GM23338 (cell line): ENCODE measurements around the gene GGCT. TPM values are rescaled to one million over a fixed set of nuclear protein-coding genes. Genes with fewer than 3 reads are reported as not detected.

Experiments used
- ATAC-seq: fragments of 200-7000 bp; cut with Tn5 transposase; 3 replicates; pipeline ENCODE4 v1.9.1; 2020
- DNase-seq: peaks from one replicate; pipeline ENCODE4 v3.0.0-alpha.2; 2015; ENCODE audit warnings: low spot score
- H2AFZ ChIP-seq: fragments of 200-600 bp; sonication (generic); 2 replicates; pipeline ENCODE4 v1.8.0; 2016; ENCODE audit warnings: antibody characterized with exemption, mild to moderate bottlenecking, moderate library complexity
- H3F3A ChIP-seq: fragments of 200-600 bp; sonication (generic); replicated peaks from 2 replicates; pipeline ENCODE4 v1.8.0; 2017; ENCODE audit warnings: antibody characterized with exemption, mixed run types, low read depth
- H3K27ac ChIP-seq: fragments of 200-600 bp; sonication (generic); 2 replicates; pipeline ENCODE4 v1.6.1; 2016; ENCODE audit warnings: low read depth
- H3K27me3 ChIP-seq: fragments of 200-600 bp; sonication (generic); 2 replicates; pipeline ENCODE4 v1.8.0; 2016; ENCODE audit warnings: mild to moderate bottlenecking, mixed run types, moderate library complexity; ENCODE audit not compliant: insufficient read depth
- H3K36me3 ChIP-seq: fragments of 200-600 bp; sonication (generic); 2 replicates; pipeline ENCODE4 v1.8.0; 2016; ENCODE audit warnings: mild to moderate bottlenecking; ENCODE audit not compliant: insufficient read depth
- H3K4me1 ChIP-seq: fragments of 200-600 bp; sonication (generic); 2 replicates; pipeline ENCODE4 v1.8.0; 2016; ENCODE audit warnings: mild to moderate bottlenecking, moderate library complexity; ENCODE audit not compliant: insufficient read depth
- H3K4me2 ChIP-seq: fragments of 200-600 bp; sonication (generic); 2 replicates; pipeline ENCODE4 v1.7.1; 2017; ENCODE audit warnings: mixed run types
- H3K4me3 ChIP-seq: fragments of 200-600 bp; sonication (generic); 2 replicates; pipeline ENCODE4 v1.6.1; 2016; ENCODE audit warnings: mixed run types
- H3K79me2 ChIP-seq: fragments of 200-600 bp; sonication (generic); replicated peaks from 2 replicates; pipeline ENCODE4 v1.8.0; 2017; ENCODE audit warnings: mild to moderate bottlenecking; ENCODE audit not compliant: insufficient read depth
- H3K9me2 ChIP-seq: fragments of 200-600 bp; sonication (generic); 2 replicates; pipeline ENCODE4 v1.8.0; 2017; ENCODE audit not compliant: insufficient read depth
- H4K20me1 ChIP-seq: fragments of 200-600 bp; sonication (generic); replicated peaks from 2 replicates; pipeline ENCODE4 v1.8.0; 2017; ENCODE audit warnings: mild to moderate bottlenecking; ENCODE audit not compliant: insufficient read depth
- H3K27ac Mint-ChIP-seq: 2 replicates; pipeline ENCODE4 v1.8.0; 2020; ENCODE audit warnings: inconsistent platforms, mild to moderate bottlenecking, moderate library complexity, mixed read lengths
- H3K27me3 Mint-ChIP-seq: 3 replicates; pipeline ENCODE4 v1.8.0; 2022; ENCODE audit warnings: low read depth, mild to moderate bottlenecking, moderate library complexity, mixed read lengths, inconsistent platforms; ENCODE audit not compliant: insufficient read depth, poor library complexity
- H3K36me3 Mint-ChIP-seq: 3 replicates; pipeline ENCODE4 v1.8.0; 2021; ENCODE audit warnings: low read depth, mild to moderate bottlenecking, inconsistent platforms, moderate library complexity, mixed read lengths
- H3K4me1 Mint-ChIP-seq: 3 replicates; pipeline ENCODE4 v1.8.0; 2020; ENCODE audit warnings: mild to moderate bottlenecking, inconsistent platforms, mixed read lengths
- H3K4me3 Mint-ChIP-seq: 3 replicates; pipeline ENCODE4 v1.8.0; 2021; ENCODE audit warnings: moderate library complexity, mild to moderate bottlenecking, inconsistent platforms, mixed read lengths
- H3K9me3 Mint-ChIP-seq: 3 replicates; pipeline ENCODE4 v1.8.0; 2020; ENCODE audit warnings: moderate library complexity, mild to moderate bottlenecking, inconsistent platforms, mixed read lengths
- EZH2phosphoT487 ChIP-seq: fragments of 200-600 bp; sonication (generic); IDR thresholded peaks from one replicate; pipeline ENCODE4 v1.8.1; 2018; ENCODE audit warnings: antibody characterized with exemption; ENCODE audit not compliant: unreplicated experiment
- JUNB ChIP-seq: IDR thresholded peaks from one replicate; pipeline ENCODE4 v1.6.1; 2016; ENCODE audit warnings: antibody characterized with exemption; ENCODE audit not compliant: unreplicated experiment
- POLR2AphosphoS5 ChIP-seq: IDR thresholded peaks from 2 replicates; pipeline ENCODE4 v1.6.1; 2016; ENCODE audit warnings: antibody characterized with exemption, low read depth
- STAT1 ChIP-seq: IDR thresholded peaks from one replicate; pipeline ENCODE4 v1.6.1; 2016; ENCODE audit warnings: antibody characterized with exemption; ENCODE audit not compliant: unreplicated experiment
- ZNF114 ChIP-seq: fragments of 250-450 bp; sonication (Bioruptor Pico); IDR thresholded peaks from 2 replicates; pipeline ENCODE4 v1.5.0; 2020; ENCODE audit warnings: mild to moderate bottlenecking, moderate library complexity
- ZNF331 ChIP-seq: fragments of 250-450 bp; sonication (Bioruptor Pico); IDR thresholded peaks from 2 replicates; pipeline ENCODE4 v1.5.0; 2020; ENCODE audit warnings: low read depth, mild to moderate bottlenecking, moderate library complexity
- polyA plus RNA-seq: library from polyadenylated mRNA; unstranded; fragments of >200 nt; fragmentation: Nextera tagmentation; extraction: Ambion mirVana; gene quantifications from 2 replicates; pipeline ENCODE4 v1.2.1, GENCODE V29; 2016
- total RNA-seq: library from RNA; depleted of rRNA; stranded (reverse); fragments of >200 nt; shearing (Covaris generic); gene quantifications from 2 replicates; pipeline ENCODE4 v1.2.3, GENCODE V29; 2014
- TF ChIP-seq, protein P1 (sequence below): IDR thresholded peaks from one replicate; pipeline ENCODE4 v1.6.1; 2018; ENCODE audit warnings: antibody characterized with exemption; ENCODE audit not compliant: unreplicated experiment
- TF ChIP-seq, protein P2 (sequence below): IDR thresholded peaks from 2 replicates; pipeline ENCODE4 v1.6.1; 2016; ENCODE audit warnings: antibody characterized with exemption
- TF ChIP-seq, protein P3 (sequence below), 2 experiments: fragments of 200-600 bp in 1 of 2; sonication (generic) in 1 of 2; conservative IDR thresholded peaks; 2 replicates each; pipeline versions ENCODE4 v1.5.1 to v1.6.1; 2016 to 2017; ENCODE audit warnings: antibody characterized with exemption in 2 of 2, low read depth in 2 of 2, mild to moderate bottlenecking in 2 of 2, moderate library complexity in 1 of 2
- TF ChIP-seq, protein P4 (sequence below): fragments of 250-450 bp; sonication (Bioruptor Pico); IDR thresholded peaks from 2 replicates; pipeline ENCODE4 v1.5.0; 2020; ENCODE audit warnings: mild to moderate bottlenecking, moderate library complexity

The GGCT gene
- total and polyA plus RNA-seq, 2 experiments from 2014 or later = 104 to 229 TPM

DNA sequence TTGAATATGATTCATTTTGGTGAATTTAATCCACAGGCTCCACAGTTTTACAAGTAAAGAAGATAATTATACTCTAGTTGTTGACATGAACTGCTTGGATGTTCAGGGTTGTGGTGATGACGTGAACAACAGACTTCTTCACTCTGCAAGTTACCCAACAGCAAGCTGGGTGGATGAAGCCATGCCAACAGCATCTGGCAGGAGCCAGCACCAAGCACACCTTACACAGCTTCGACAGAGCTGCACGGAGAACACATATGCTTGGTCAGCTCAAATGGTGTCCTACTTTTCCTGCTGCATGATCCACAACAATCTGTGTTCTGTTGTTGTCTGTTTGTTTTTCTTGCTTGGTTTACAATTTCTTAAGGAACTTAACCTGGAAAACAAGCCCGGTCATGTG lies 35.8 kb downstream of the GGCT start (continued):
- TF ChIP-seq, protein P1, sequence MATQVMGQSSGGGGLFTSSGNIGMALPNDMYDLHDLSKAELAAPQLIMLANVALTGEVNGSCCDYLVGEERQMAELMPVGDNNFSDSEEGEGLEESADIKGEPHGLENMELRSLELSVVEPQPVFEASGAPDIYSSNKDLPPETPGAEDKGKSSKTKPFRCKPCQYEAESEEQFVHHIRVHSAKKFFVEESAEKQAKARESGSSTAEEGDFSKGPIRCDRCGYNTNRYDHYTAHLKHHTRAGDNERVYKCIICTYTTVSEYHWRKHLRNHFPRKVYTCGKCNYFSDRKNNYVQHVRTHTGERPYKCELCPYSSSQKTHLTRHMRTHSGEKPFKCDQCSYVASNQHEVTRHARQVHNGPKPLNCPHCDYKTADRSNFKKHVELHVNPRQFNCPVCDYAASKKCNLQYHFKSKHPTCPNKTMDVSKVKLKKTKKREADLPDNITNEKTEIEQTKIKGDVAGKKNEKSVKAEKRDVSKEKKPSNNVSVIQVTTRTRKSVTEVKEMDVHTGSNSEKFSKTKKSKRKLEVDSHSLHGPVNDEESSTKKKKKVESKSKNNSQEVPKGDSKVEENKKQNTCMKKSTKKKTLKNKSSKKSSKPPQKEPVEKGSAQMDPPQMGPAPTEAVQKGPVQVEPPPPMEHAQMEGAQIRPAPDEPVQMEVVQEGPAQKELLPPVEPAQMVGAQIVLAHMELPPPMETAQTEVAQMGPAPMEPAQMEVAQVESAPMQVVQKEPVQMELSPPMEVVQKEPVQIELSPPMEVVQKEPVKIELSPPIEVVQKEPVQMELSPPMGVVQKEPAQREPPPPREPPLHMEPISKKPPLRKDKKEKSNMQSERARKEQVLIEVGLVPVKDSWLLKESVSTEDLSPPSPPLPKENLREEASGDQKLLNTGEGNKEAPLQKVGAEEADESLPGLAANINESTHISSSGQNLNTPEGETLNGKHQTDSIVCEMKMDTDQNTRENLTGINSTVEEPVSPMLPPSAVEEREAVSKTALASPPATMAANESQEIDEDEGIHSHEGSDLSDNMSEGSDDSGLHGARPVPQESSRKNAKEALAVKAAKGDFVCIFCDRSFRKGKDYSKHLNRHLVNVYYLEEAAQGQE = no peak
- TF ChIP-seq EZH2phosphoT487 = no peak
- TF ChIP-seq, protein P2, sequence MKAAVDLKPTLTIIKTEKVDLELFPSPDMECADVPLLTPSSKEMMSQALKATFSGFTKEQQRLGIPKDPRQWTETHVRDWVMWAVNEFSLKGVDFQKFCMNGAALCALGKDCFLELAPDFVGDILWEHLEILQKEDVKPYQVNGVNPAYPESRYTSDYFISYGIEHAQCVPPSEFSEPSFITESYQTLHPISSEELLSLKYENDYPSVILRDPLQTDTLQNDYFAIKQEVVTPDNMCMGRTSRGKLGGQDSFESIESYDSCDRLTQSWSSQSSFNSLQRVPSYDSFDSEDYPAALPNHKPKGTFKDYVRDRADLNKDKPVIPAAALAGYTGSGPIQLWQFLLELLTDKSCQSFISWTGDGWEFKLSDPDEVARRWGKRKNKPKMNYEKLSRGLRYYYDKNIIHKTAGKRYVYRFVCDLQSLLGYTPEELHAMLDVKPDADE = no peak
- TF ChIP-seq JUNB = no peak

DNA sequence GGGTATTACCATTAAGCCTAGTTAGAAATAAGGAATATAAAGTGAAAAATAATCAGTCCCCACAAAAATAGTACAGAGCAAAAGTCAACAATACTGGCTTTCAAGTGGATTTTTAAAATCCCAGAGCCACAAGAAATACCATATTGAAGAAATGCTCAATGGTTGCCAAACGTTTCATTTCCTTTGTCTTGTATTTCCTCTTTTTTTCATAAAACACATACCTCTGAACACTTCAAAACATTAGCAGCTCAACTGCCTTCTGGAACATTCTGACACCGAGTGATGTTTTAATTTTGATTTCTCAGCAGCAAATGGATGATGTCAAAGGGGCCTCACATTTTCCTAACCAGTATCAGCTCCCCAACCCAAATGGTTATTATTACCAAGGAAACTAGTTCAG lies 36.6 kb downstream of the GGCT start:
- H3K9me3 Mint-ChIP-seq = no peaks in the 10 kb centered on the region
- DNase-seq (no peak), ATAC-seq (no peak)
- peaks cover 16% of the 10 kb centered on the region for H3K79me2 ChIP-seq
- H3F3A ChIP-seq = no peaks in the 10 kb centered on the region
- peaks cover 14% of the 10 kb centered on the region for H3K4me1 ChIP-seq
- H3K27ac ChIP-seq = no peak overlapping the region; the same call in 1 of the 2 replicates
- no peak overlapping the region for H2AFZ ChIP-seq
- H3K36me3 ChIP-seq = no peaks in the 10 kb centered on the region
- H3K9me2 ChIP-seq = no peaks in the 10 kb centered on the region
- H3K4me2 ChIP-seq = no peak overlapping the region
- H3K27ac Mint-ChIP-seq = no peak overlapping the region
- H3K27me3 Mint-ChIP-seq = peaks cover 7% of the 10 kb centered on the region
- H3K27me3 ChIP-seq = no peaks in the 10 kb centered on the region
- no peak overlapping the region for H3K4me3 Mint-ChIP-seq
- H3K4me3 ChIP-seq = no peak overlapping the region
- no peaks in the 10 kb centered on the region for H4K20me1 ChIP-seq
- H3K4me1 Mint-ChIP-seq = peaks cover 28% of the 10 kb centered on the region
- no peaks in the 10 kb centered on the region for H3K36me3 Mint-ChIP-seq
- no peak for TF ChIP-seq EZH2phosphoT487
- TF ChIP-seq JUNB = no peak
- TF ChIP-seq ZNF331 = no peak
- TF ChIP-seq, protein P3, sequence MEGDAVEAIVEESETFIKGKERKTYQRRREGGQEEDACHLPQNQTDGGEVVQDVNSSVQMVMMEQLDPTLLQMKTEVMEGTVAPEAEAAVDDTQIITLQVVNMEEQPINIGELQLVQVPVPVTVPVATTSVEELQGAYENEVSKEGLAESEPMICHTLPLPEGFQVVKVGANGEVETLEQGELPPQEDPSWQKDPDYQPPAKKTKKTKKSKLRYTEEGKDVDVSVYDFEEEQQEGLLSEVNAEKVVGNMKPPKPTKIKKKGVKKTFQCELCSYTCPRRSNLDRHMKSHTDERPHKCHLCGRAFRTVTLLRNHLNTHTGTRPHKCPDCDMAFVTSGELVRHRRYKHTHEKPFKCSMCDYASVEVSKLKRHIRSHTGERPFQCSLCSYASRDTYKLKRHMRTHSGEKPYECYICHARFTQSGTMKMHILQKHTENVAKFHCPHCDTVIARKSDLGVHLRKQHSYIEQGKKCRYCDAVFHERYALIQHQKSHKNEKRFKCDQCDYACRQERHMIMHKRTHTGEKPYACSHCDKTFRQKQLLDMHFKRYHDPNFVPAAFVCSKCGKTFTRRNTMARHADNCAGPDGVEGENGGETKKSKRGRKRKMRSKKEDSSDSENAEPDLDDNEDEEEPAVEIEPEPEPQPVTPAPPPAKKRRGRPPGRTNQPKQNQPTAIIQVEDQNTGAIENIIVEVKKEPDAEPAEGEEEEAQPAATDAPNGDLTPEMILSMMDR (conservative IDR thresholded peaks at IDR 0.05; ENCODE audit: low read depth in 2 of 2) = no peak
- TF ChIP-seq, protein P4, sequence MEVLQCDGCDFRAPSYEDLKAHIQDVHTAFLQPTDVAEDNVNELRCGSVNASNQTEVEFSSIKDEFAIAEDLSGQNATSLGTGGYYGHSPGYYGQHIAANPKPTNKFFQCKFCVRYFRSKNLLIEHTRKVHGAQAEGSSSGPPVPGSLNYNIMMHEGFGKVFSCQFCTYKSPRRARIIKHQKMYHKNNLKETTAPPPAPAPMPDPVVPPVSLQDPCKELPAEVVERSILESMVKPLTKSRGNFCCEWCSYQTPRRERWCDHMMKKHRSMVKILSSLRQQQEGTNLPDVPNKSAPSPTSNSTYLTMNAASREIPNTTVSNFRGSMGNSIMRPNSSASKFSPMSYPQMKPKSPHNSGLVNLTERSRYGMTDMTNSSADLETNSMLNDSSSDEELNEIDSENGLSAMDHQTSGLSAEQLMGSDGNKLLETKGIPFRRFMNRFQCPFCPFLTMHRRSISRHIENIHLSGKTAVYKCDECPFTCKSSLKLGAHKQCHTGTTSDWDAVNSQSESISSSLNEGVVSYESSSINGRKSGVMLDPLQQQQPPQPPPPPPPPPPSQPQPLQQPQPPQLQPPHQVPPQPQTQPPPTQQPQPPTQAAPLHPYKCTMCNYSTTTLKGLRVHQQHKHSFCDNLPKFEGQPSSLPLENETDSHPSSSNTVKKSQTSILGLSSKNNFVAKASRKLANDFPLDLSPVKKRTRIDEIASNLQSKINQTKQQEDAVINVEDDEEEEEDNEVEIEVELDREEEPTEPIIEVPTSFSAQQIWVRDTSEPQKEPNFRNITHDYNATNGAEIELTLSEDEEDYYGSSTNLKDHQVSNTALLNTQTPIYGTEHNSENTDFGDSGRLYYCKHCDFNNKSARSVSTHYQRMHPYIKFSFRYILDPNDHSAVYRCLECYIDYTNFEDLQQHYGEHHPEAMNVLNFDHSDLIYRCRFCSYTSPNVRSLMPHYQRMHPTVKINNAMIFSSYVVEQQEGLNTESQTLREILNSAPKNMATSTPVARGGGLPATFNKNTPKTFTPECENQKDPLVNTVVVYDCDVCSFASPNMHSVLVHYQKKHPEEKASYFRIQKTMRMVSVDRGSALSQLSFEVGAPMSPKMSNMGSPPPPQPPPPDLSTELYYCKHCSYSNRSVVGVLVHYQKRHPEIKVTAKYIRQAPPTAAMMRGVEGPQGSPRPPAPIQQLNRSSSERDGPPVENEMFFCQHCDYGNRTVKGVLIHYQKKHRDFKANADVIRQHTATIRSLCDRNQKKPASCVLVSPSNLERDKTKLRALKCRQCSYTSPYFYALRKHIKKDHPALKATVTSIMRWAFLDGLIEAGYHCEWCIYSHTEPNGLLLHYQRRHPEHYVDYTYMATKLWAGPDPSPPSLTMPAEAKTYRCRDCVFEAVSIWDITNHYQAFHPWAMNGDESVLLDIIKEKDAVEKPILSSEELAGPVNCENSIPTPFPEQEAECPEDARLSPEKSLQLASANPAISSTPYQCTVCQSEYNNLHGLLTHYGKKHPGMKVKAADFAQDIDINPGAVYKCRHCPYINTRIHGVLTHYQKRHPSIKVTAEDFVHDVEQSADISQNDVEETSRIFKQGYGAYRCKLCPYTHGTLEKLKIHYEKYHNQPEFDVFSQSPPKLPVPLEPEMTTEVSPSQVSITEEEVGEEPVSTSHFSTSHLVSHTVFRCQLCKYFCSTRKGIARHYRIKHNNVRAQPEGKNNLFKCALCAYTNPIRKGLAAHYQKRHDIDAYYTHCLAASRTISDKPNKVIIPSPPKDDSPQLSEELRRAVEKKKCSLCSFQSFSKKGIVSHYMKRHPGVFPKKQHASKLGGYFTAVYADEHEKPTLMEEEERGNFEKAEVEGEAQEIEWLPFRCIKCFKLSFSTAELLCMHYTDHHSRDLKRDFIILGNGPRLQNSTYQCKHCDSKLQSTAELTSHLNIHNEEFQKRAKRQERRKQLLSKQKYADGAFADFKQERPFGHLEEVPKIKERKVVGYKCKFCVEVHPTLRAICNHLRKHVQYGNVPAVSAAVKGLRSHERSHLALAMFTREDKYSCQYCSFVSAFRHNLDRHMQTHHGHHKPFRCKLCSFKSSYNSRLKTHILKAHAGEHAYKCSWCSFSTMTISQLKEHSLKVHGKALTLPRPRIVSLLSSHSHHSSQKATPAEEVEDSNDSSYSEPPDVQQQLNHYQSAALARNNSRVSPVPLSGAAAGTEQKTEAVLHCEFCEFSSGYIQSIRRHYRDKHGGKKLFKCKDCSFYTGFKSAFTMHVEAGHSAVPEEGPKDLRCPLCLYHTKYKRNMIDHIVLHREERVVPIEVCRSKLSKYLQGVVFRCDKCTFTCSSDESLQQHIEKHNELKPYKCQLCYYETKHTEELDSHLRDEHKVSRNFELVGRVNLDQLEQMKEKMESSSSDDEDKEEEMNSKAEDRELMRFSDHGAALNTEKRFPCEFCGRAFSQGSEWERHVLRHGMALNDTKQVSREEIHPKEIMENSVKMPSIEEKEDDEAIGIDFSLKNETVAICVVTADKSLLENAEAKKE (CRISPR knock-in tag) = no peak
- TF ChIP-seq STAT1 = no peak
- TF ChIP-seq POLR2AphosphoS5 = no peak
- TF ChIP-seq, protein P2 = no peak
- TF ChIP-seq ZNF114 (CRISPR knock-in tag) = no peak
